SK-N-SH treated with all-trans-retinoic acid at 6 μM for 48 hours (cell line): ENCODE data around the gene TNIK.

Experiments
- BACH2 ChIP-seq: fragments of 250-450 bp; sonication (Bioruptor Pico); IDR thresholded peaks from 2 replicates; pipeline ENCODE4 v1.9.0; 2021; ENCODE audit warnings: mild to moderate bottlenecking, borderline replicate concordance
- ZFP3 ChIP-seq: fragments of 250-450 bp; sonication (Bioruptor Pico); IDR thresholded peaks from 2 replicates; pipeline ENCODE4 v1.5.0; 2020; ENCODE audit warnings: mild to moderate bottlenecking, moderate library complexity

DNA sequence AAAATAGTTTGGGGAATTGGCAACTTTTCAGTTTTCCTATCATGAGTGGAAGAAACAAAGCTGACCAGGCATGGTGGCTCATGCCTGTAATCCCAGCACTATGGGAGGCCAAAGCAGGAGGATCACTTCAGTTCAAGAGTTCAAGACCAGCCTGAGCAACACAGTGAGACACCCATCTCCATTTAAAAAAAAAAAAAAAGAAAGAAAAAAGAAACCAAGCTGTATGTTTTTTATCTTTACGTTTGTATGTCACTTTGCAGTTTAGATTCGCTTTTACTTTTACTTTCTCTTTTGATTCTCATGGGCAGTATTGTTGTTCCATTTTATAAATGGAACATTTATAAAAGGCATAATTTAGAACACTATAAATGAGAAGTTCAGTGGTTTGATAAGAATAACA is 31.2 kb upstream of the TNIK start:
- TF ChIP-seq ZFP3 (CRISPR knock-in tag), result no peak
- no peak for TF ChIP-seq BACH2 (CRISPR knock-in tag)
